Measurements from ENCODE around the gene MACROD2. TPM values are rescaled to one million over a fixed set of nuclear protein-coding genes. Genes with fewer than 3 reads are reported as not detected.

MACROD2 gene
- total RNA-seq, 6 experiments from 2014 or later, result 0.05 to 0.57 (median 0.11) TPM; not detected in 1

DNA sequence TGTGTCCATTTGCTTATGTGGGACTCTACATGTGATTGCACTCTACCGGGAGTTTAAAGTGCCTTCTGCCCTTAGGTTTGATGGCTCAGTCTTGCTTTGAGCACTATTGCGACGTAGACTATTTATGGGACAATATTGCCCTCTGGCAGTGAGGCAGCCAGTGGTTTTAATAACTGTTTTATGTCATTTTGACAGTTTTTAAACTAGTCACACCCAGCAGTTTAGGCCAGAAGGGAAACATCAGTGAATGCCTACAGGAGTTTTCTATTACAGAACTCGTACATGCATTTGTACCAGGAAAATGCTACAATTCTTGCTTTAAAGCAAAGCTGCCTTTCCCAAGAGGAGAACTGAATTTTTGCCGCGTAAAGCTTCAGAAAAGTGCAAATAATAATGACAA is 1764.3 kb downstream of the MACROD2 start:
- TF ChIP-seq, protein P1, sequence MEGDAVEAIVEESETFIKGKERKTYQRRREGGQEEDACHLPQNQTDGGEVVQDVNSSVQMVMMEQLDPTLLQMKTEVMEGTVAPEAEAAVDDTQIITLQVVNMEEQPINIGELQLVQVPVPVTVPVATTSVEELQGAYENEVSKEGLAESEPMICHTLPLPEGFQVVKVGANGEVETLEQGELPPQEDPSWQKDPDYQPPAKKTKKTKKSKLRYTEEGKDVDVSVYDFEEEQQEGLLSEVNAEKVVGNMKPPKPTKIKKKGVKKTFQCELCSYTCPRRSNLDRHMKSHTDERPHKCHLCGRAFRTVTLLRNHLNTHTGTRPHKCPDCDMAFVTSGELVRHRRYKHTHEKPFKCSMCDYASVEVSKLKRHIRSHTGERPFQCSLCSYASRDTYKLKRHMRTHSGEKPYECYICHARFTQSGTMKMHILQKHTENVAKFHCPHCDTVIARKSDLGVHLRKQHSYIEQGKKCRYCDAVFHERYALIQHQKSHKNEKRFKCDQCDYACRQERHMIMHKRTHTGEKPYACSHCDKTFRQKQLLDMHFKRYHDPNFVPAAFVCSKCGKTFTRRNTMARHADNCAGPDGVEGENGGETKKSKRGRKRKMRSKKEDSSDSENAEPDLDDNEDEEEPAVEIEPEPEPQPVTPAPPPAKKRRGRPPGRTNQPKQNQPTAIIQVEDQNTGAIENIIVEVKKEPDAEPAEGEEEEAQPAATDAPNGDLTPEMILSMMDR (IDR thresholded peaks at IDR 0.05), result 0 out of 2 replicates have a peak, but pooled peaks have one; percentile 23
- Mint-ChIP-seq H3K27me3 (ENCODE audit: insufficient read depth) (no peaks in the 10 kb centered on the region; the same call in 1 of the 2 replicates), H3K36me3 (ENCODE audit: low read depth) (no peaks in the 10 kb centered on the region), H3K4me1 (ENCODE audit: low read depth) (no peaks in the 10 kb centered on the region), H3K9me3 (no peaks in the 10 kb centered on the region), H3K27ac (no peak overlapping the region), H3K4me3 (no peak overlapping the region)
- DNase-seq, result no peak

DNA sequence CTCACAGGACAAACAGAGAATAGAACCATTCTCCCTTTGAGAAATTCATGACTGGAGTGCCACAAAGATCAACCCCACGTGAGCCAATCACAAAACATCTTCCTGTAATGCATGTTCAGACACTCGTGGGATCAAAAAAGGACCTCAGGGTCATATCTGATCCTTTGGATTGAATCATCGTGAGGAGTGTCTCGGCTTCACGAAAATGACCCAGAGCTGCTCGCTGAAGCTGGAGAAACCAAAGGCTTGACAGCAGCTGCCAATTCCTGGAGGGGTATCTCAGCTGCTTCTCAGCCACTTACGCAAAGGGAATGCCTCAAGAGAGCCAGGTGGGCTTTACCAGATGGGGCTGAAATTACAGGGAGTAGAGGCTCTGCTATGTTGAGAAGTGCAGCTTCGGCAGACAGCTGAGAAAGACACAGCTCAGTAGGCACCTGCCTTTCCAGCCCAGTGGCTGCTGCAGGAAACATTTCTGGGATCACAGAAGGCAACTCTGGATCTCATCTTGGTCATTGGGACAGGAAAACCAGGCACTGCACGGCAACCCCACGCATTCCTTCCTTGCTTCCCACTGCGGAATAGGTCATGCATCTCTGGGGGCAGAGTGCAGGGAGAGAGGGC is 1764.8 kb downstream of the MACROD2 start:
- TF ChIP-seq, protein P1 (IDR thresholded peaks at IDR 0.05), result no peak
- H3K36me3 Mint-ChIP-seq (ENCODE audit: low read depth), result no peaks in the 10 kb centered on the region
- H3K4me3 Mint-ChIP-seq, result no peak overlapping the region
- peaks cover 2% of the 10 kb centered on the region for H3K27me3 Mint-ChIP-seq (ENCODE audit: insufficient read depth)
- H3K9me3 Mint-ChIP-seq, result no peaks in the 10 kb centered on the region; the same call in 1 of the 2 replicates
- H3K4me1 Mint-ChIP-seq (ENCODE audit: low read depth), result no peaks in the 10 kb centered on the region
- no peak overlapping the region for H3K27ac Mint-ChIP-seq
- DNase-seq, result no peak

DNA sequence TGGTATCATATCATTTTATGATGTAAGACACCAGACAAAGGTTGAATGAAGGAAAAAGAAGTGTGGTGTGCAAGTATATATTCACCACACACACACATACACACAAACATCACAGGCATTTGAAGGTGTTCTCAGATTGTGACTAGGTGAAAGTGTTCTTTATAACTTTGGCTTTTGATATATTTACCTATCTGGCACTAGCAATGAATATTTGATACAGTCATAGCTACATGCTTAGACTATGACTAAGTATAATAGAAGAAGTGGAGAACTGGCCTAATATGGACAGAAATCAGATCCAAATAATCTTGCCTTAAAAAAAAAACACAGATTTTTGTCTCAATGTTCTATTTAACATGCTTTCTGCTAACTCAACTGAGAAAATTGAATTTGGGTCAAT is 1768.0 kb downstream of the MACROD2 start:
- Mint-ChIP-seq H3K27me3 (ENCODE audit: insufficient read depth) (peaks cover 2% of the 10 kb centered on the region; the same call in 1 of the 2 replicates), H3K9me3 (no peaks in the 10 kb centered on the region; the same call in 1 of the 2 replicates), H3K27ac (no peak overlapping the region), H3K36me3 (ENCODE audit: low read depth) (no peaks in the 10 kb centered on the region), H3K4me1 (ENCODE audit: low read depth) (no peaks in the 10 kb centered on the region), H3K4me3 (no peak overlapping the region)
- no peak for DNase-seq
- TF ChIP-seq, protein P1 (IDR thresholded peaks at IDR 0.05), result no peak

- Mint-ChIP-seq H3K36me3 (ENCODE audit: low read depth) (no peaks in the 10 kb centered on the region), H3K27ac (no peak overlapping the region), H3K27me3 (ENCODE audit: insufficient read depth) (peaks cover 2% of the 10 kb centered on the region; the same call in 1 of the 2 replicates), H3K4me3 (no peak overlapping the region), H3K9me3 (no peaks in the 10 kb centered on the region; the same call in 1 of the 2 replicates), H3K4me1 (ENCODE audit: low read depth) (no peaks in the 10 kb centered on the region)
- no peak for DNase-seq
- TF ChIP-seq, protein P1 (IDR thresholded peaks at IDR 0.05), result no peak
Measured at GRCh38 chr20:15767586-15767985, 1772.3 kb downstream of the MACROD2 start.

GRCh38 chr20:15767999-15768741 is 1772.9 kb downstream of the MACROD2 start:
- no peak for DNase-seq
- no peaks in the 10 kb centered on the region for H3K36me3 Mint-ChIP-seq (ENCODE audit: low read depth)
- no peak overlapping the region for H3K27ac Mint-ChIP-seq
- H3K9me3 Mint-ChIP-seq, result no peaks in the 10 kb centered on the region; the same call in 1 of the 2 replicates
- TF ChIP-seq, protein P1 (IDR thresholded peaks at IDR 0.05), result no peak
- peaks cover 2% of the 10 kb centered on the region; the same call in 1 of the 2 replicates for H3K27me3 Mint-ChIP-seq (ENCODE audit: insufficient read depth)
- H3K4me1 Mint-ChIP-seq (ENCODE audit: low read depth), result no peaks in the 10 kb centered on the region
- no peak overlapping the region for H3K4me3 Mint-ChIP-seq
